ENCODE data around the gene GCNT1. TPM values are rescaled to one million over a fixed set of nuclear protein-coding genes. Genes with fewer than 3 reads are reported as not detected.
"Not testable (repeated sequence)": the region's sequence is repeated elsewhere in the genome, so short reads cannot be mapped to it uniquely, and the experiment has no call there.

Gene GCNT1
- polyA plus RNA-seq, 2 of the 4 experiments (the other 2 are of a cell fraction), result 1.0 to 2.2 TPM

DNA sequence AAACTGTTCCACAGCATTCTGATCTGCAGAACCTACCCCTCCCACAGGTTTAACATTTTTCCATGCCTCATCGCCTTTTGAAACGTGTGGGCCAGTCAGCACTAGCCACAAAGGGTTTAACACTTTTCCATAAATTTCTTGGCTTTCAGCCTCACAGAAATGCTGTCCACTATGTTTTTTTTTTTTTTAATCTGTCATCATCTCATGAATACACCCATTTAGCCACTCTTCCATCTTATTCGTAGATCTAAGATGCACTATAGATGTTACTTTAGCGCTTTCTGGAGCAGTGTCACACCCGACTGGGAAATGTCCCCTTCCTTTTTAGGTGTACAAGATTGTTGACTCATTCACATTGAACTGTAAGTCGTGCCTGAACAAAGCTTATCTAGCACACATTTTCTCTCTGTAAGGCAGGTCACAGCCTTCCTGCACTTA is 62.3 kb downstream of the GCNT1 start (continued):
- no peak for TF ChIP-seq KDM1A (IDR thresholded peaks at IDR 0.05; ENCODE audit: low read depth)
- TF ChIP-seq NFE2L2 (conservative IDR thresholded peaks at IDR 0.05; ENCODE audit: low read length), result no peak
- no peak for TF ChIP-seq EP300 (IDR thresholded peaks at IDR 0.05)
- TF ChIP-seq, protein P1, sequence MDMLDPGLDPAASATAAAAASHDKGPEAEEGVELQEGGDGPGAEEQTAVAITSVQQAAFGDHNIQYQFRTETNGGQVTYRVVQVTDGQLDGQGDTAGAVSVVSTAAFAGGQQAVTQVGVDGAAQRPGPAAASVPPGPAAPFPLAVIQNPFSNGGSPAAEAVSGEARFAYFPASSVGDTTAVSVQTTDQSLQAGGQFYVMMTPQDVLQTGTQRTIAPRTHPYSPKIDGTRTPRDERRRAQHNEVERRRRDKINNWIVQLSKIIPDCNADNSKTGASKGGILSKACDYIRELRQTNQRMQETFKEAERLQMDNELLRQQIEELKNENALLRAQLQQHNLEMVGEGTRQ (IDR thresholded peaks at IDR 0.05), result no peak

DNA sequence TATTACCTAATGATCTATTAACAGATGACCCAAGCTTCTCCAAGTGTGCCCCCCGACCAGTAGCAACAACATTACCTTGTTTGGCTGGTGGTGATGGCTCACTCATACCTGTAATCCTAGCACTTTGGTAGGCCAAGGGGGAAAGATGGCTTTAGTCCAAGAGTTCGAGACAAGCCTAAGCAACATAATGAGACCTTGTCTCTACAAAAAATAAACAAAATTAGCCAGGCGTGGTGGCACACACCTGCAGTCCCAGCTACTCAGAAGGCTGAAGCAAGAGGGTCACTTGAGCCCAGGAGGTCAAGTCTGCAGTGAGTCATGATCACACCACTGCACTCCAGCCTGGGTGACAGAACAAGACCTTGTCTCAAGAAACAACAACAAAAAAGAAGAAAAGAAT is 62.9 kb downstream of the GCNT1 start:
- ChIA-PET POLR2A (no interaction called here), CTCF (interaction anchor here (0.7 kb wide), 1 partner anchor 312 kb away, joined by 3 read pairs; no protein-coding TSS in a partner anchor)
- 15% methylated on average over 3 of the region's 3 CpGs for WGBS (ENCODE audit: missing lambda C conversion rate)
- Histone ChIP-seq H3K27ac (no peak overlapping the region), H3K4me2 (no peak overlapping the region), H3K4me3 (no peak overlapping the region), H3K9me3 (no peaks in the 10 kb centered on the region), H3K4me1 (no peaks in the 10 kb centered on the region)
- no peak for DNase-seq (ENCODE audit: low read depth in 1 of 2, low spot score in 1 of 2)
- no peak for ATAC-seq
- TF ChIP-seq, protein P2, sequence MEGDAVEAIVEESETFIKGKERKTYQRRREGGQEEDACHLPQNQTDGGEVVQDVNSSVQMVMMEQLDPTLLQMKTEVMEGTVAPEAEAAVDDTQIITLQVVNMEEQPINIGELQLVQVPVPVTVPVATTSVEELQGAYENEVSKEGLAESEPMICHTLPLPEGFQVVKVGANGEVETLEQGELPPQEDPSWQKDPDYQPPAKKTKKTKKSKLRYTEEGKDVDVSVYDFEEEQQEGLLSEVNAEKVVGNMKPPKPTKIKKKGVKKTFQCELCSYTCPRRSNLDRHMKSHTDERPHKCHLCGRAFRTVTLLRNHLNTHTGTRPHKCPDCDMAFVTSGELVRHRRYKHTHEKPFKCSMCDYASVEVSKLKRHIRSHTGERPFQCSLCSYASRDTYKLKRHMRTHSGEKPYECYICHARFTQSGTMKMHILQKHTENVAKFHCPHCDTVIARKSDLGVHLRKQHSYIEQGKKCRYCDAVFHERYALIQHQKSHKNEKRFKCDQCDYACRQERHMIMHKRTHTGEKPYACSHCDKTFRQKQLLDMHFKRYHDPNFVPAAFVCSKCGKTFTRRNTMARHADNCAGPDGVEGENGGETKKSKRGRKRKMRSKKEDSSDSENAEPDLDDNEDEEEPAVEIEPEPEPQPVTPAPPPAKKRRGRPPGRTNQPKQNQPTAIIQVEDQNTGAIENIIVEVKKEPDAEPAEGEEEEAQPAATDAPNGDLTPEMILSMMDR (IDR thresholded peaks at IDR 0.05), result no peak
- no peak for FAIRE-seq

DNA sequence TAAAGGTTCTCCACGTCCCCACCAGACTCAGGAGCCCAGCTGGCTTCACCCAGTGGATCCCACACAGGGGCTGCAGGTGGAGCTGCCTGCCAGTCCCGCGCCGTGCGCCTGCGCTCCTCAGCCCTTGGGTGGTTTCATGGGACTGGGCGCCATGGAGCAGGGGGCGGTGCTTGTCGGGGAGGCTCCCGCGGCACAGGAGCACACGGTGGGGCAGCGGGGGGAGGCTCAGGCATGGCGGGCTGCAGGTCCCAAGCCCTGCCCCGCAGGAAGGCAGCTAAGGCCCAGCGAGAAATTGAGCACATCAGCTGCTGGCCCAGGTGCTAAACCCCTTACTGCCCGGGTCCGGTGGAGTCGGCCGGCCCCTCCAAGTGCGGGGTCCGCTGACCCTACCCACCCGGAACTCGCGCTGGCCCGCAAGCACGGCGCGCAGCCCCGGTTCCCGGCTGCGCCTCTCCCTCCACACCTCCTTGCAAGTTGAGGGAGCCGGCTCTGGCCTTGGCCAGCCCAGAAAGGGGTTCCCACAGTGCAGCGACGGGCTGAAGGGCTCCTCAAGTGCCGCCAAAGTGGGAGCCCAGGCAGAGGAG is 64.7 kb downstream of the GCNT1 start:
- POLR2A ChIA-PET, FAIRE-seq: not testable (repeated sequence)
- CTCF ChIA-PET, result interaction anchor here (0.5 kb wide), 1 partner anchor 667 kb away, joined by 4 read pairs; no protein-coding TSS in a partner anchor

DNA sequence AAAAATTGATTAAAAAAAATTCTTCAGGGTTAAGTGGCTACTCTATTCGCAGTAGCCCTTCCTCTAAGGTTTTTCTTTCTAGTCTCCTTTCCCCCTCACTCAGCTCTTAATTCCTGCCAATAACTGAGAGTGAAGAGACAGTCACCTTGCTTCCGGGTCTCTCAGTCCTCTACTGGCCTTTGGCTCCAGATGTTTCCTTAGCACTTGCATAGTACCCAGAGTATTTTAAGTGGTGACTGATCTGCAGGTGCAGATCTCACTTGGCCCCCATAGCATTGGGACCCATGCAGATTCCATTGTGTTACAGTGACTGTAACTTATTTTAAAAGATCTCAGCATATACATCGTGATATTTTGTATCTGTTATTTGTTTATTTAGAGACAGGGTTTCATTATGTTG is 66.2 kb downstream of the GCNT1 start:
- Histone ChIP-seq H3K27ac (no peak overlapping the region), H3K4me3 (no peak overlapping the region), H3K4me1 (no peaks in the 10 kb centered on the region), H3K9me3 (no peaks in the 10 kb centered on the region), H3K4me2 (no peak overlapping the region)
- ATAC-seq, result no peak
- no peak for DNase-seq (ENCODE audit: low read depth in 1 of 2, low spot score in 1 of 2)
- ChIA-PET CTCF (no interaction called here), POLR2A (no interaction called here)
- WGBS (ENCODE audit: missing lambda C conversion rate), result 3% methylated on average over 3 of the region's 3 CpGs
- TF ChIP-seq, protein P3, sequence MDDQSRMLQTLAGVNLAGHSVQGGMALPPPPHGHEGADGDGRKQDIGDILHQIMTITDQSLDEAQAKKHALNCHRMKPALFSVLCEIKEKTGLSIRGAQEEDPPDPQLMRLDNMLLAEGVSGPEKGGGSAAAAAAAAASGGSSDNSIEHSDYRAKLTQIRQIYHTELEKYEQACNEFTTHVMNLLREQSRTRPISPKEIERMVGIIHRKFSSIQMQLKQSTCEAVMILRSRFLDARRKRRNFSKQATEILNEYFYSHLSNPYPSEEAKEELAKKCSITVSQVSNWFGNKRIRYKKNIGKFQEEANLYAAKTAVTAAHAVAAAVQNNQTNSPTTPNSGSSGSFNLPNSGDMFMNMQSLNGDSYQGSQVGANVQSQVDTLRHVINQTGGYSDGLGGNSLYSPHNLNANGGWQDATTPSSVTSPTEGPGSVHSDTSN (IDR thresholded peaks at IDR 0.05), result no peak
- TF ChIP-seq TP53 (CRISPR knock-in tag; IDR thresholded peaks at IDR 0.05) (no peak), CBX8 (IDR thresholded peaks at IDR 0.05) (no peak), CHD2 (IDR thresholded peaks at IDR 0.05; ENCODE audit: low read length, partially characterized antibody) (no peak), ZSCAN20 (CRISPR knock-in tag; IDR thresholded peaks at IDR 0.05) (no peak), BHLHE40 (IDR thresholded peaks at IDR 0.05; ENCODE audit: low read depth, low read length) (no peak), RNF2 (IDR thresholded peaks at IDR 0.05; ENCODE audit: borderline replicate concordance, low read depth) (no peak), SMC3 (IDR thresholded peaks at IDR 0.05) (no peak), JUN (IDR thresholded peaks at IDR 0.05) (no peak)
- TF ChIP-seq, protein P2 (IDR thresholded peaks at IDR 0.05), result no peak
- FAIRE-seq, result no peak

More for the DNA sequence above, 64.7 kb downstream of the GCNT1 start:
- not testable (repeated sequence) for H3K4me2 ChIP-seq; H3K4me1 ChIP-seq; DNase-seq (ENCODE audit: low read depth in 1 of 2, low spot score in 1 of 2); H3K27ac ChIP-seq; H3K9me3 ChIP-seq; H3K4me3 ChIP-seq; ATAC-seq
- 27% methylated on average over 3 of the region's 36 CpGs for WGBS (ENCODE audit: missing lambda C conversion rate)
